H9 (cell line): Measurements from ENCODE around the gene GNPTAB. TPM values are rescaled to one million over a fixed set of nuclear protein-coding genes. Genes with fewer than 3 reads are reported as not detected.

Source experiments
- DNase-seq: peaks from one replicate; pipeline ENCODE4 v3.0.0-alpha.2; 2017
- H2AFZ ChIP-seq: one replicate; pipeline ENCODE4 v1.6.1; 2013; ENCODE audit warnings: mild to moderate bottlenecking, low read length, control low read depth, moderate library complexity
- H2AK5ac ChIP-seq: 2 replicates; pipeline ENCODE4 v1.6.1; 2013; ENCODE audit warnings: low read length, control low read depth, mixed read lengths; ENCODE audit not compliant: insufficient read length
- H2BK120ac ChIP-seq: one replicate; pipeline ENCODE4 v1.6.1; 2013; ENCODE audit warnings: low read depth, mild to moderate bottlenecking, low read length, control low read depth, inconsistent platforms; ENCODE audit not compliant: poor library complexity, severe bottlenecking
- H2BK12ac ChIP-seq: 2 replicates; pipeline ENCODE4 v1.6.1; 2013; ENCODE audit warnings: low read length, control low read depth, mixed read lengths, low read depth; ENCODE audit not compliant: insufficient read length
- H2BK15ac ChIP-seq: 2 replicates; pipeline ENCODE4 v1.6.1; 2013; ENCODE audit warnings: low read depth, low read length, control low read depth
- H2BK20ac ChIP-seq: one replicate; pipeline ENCODE4 v1.6.1; 2013; ENCODE audit warnings: low read depth, mild to moderate bottlenecking, low read length, control low read depth, inconsistent platforms; ENCODE audit not compliant: poor library complexity, severe bottlenecking
- H2BK5ac ChIP-seq: 2 replicates; pipeline ENCODE4 v1.6.1; 2013; ENCODE audit warnings: low read length, control low read depth, mixed read lengths; ENCODE audit not compliant: insufficient read length
- H3K14ac ChIP-seq: 2 replicates; pipeline ENCODE4 v1.6.1; 2013; ENCODE audit warnings: low read length, control low read depth; ENCODE audit not compliant: insufficient read depth
- H3K18ac ChIP-seq: 2 replicates; pipeline ENCODE4 v1.6.1; 2013; ENCODE audit warnings: low read depth, mild to moderate bottlenecking, mixed read lengths, low read length, control low read depth; ENCODE audit not compliant: insufficient read length
- H3K23ac ChIP-seq: 2 replicates; pipeline ENCODE4 v1.6.1; 2013; ENCODE audit warnings: low read length, control low read depth, mixed read lengths, low read depth; ENCODE audit not compliant: insufficient read length
- H3K23me2 ChIP-seq: 2 replicates; pipeline ENCODE4 v1.6.1; 2013; ENCODE audit warnings: low read depth, mild to moderate bottlenecking, mixed read lengths, low read length, control low read depth; ENCODE audit not compliant: insufficient read length, poor library complexity, severe bottlenecking
- H3K27ac ChIP-seq: 2 replicates; pipeline ENCODE4 v1.5.1; 2013; ENCODE audit warnings: low read length, control low read depth, mixed read lengths, low read depth; ENCODE audit not compliant: insufficient read length
- H3K27me3 ChIP-seq: 2 replicates; pipeline ENCODE4 v1.6.1; 2013; ENCODE audit warnings: low read length, control low read depth, inconsistent platforms; ENCODE audit not compliant: insufficient read depth
- H3K4ac ChIP-seq: 2 replicates; pipeline ENCODE4 v1.6.1; 2013; ENCODE audit warnings: low read depth, mild to moderate bottlenecking, control low read depth, inconsistent platforms, low read length, moderate library complexity
- H3K4me1 ChIP-seq: 2 replicates; pipeline ENCODE4 v1.6.1; 2013; ENCODE audit warnings: low read length, control low read depth, inconsistent platforms; ENCODE audit not compliant: insufficient read depth
- H3K4me2 ChIP-seq: 2 replicates; pipeline ENCODE4 v1.6.1; 2013; ENCODE audit warnings: low read length, control low read depth, mixed read lengths; ENCODE audit not compliant: insufficient read length, insufficient read depth
- H3K56ac ChIP-seq: 2 replicates; pipeline ENCODE4 v1.6.1; 2013; ENCODE audit warnings: low read depth, mild to moderate bottlenecking, mixed read lengths, low read length, control low read depth; ENCODE audit not compliant: insufficient read length
- H3K79me1 ChIP-seq: 2 replicates; pipeline ENCODE4 v1.6.1; 2013; ENCODE audit warnings: low read depth, mild to moderate bottlenecking, moderate library complexity, low read length, control low read depth, inconsistent platforms; ENCODE audit not compliant: insufficient read depth, poor library complexity, severe bottlenecking
- H3K79me2 ChIP-seq: 2 replicates; pipeline ENCODE4 v1.6.1; 2013; ENCODE audit warnings: low read length, control low read depth, inconsistent platforms; ENCODE audit not compliant: insufficient read depth
- H3K9ac ChIP-seq: 2 replicates; pipeline ENCODE4 v1.6.1; 2013; ENCODE audit warnings: low read length, control low read depth, mixed read lengths; ENCODE audit not compliant: insufficient read length; ENCODE audit errors: extremely low read depth
- H3K9me3 ChIP-seq: one replicate; pipeline ENCODE4 v1.6.1; 2013; ENCODE audit warnings: low read depth, low read length, inconsistent platforms; ENCODE audit not compliant: control insufficient read depth
- H3T11ph ChIP-seq: one replicate; pipeline ENCODE4 v1.6.1; 2013; ENCODE audit warnings: mild to moderate bottlenecking, low read length, control low read depth, inconsistent platforms
- H4K20me1 ChIP-seq: one replicate; pipeline ENCODE4 v1.6.1; 2013; ENCODE audit not compliant: control insufficient read depth, insufficient read length, insufficient read depth
- H4K5ac ChIP-seq: 2 replicates; pipeline ENCODE4 v1.6.1; 2013; ENCODE audit warnings: low read depth, mild to moderate bottlenecking, mixed read lengths, low read length, control low read depth; ENCODE audit not compliant: insufficient read length
- H4K8ac ChIP-seq: replicated peaks from 2 replicates; pipeline ENCODE4 v1.6.1; 2013; ENCODE audit warnings: low read length, control low read depth, mixed read lengths, low read depth; ENCODE audit not compliant: insufficient read length
- H4K91ac ChIP-seq: 2 replicates; pipeline ENCODE4 v1.6.1; 2013; ENCODE audit warnings: low read depth, mild to moderate bottlenecking, moderate library complexity, mixed read lengths, low read length, control low read depth; ENCODE audit not compliant: insufficient read length
- H3K27ac Mint-ChIP-seq, 3 experiments: 2 replicates in 2 of 3; 3 replicates in 1 of 3; pipeline ENCODE4 v1.8.0; 2020 to 2021; ENCODE audit warnings: mixed read lengths in 3 of 3, mild to moderate bottlenecking in 1 of 3, moderate library complexity in 1 of 3
- H3K27me3 Mint-ChIP-seq: 2 replicates; pipeline ENCODE4 v1.8.0; 2021; ENCODE audit warnings: low read depth, mild to moderate bottlenecking, moderate library complexity, mixed read lengths
- H3K36me3 Mint-ChIP-seq, 3 experiments: 2 replicates in 2 of 3; 3 replicates in 1 of 3; pipeline ENCODE4 v1.8.0; 2020 to 2021; ENCODE audit warnings: low read depth in 3 of 3, mixed read lengths in 3 of 3; ENCODE audit not compliant: insufficient read depth in 1 of 3
- H3K4me1 Mint-ChIP-seq, 2 experiments: 2 replicates each; pipeline ENCODE4 v1.8.0; 2020; ENCODE audit warnings: mixed read lengths in 2 of 2
- H3K4me3 Mint-ChIP-seq, 2 experiments: 2 replicates in 1 of 2; 3 replicates in 1 of 2; pipeline ENCODE4 v1.8.0; 2020 to 2021; ENCODE audit warnings: mild to moderate bottlenecking in 2 of 2, mixed read lengths in 2 of 2, moderate library complexity in 1 of 2
- H3K9me3 Mint-ChIP-seq, 2 experiments: 2 replicates in 1 of 2; 3 replicates in 1 of 2; pipeline ENCODE4 v1.8.0; 2020; ENCODE audit warnings: mild to moderate bottlenecking in 2 of 2, mixed read lengths in 2 of 2, moderate library complexity in 1 of 2
- CTCF ChIP-seq: fragments of 200-600 bp; sonication (generic); conservative IDR thresholded peaks from 3 replicates; pipeline ENCODE4 v1.8.0; 2021; ENCODE audit warnings: antibody characterized with exemption, mild to moderate bottlenecking
- WGBS: extraction: QIAGEN DNeasy Blood & Tissue Kit; methylation state at CpG from one replicate; pipeline ENCODE4 v1.1.7; 2013; ENCODE audit warnings: missing lambda C conversion rate, low lambda C conversion rate, mixed read lengths; ENCODE audit not compliant: insufficient read length; ENCODE audit errors: extremely low coverage; 5-methylcytosine and 5-hydroxymethylcytosine counted together
- total RNA-seq: library from RNA; stranded (reverse); gene quantifications from 2 replicates; pipeline ENCODE4 v1.2.1, GENCODE V29; 2021

Gene GNPTAB
- total RNA-seq, 1 experiment from 2014 or later: 44.3 TPM

- Histone ChIP-seq H2BK120ac (no peak overlapping the region), H2AFZ (no peak overlapping the region), H3K9me3 (no peaks in the 10 kb centered on the region), H3K23me2 (peaks cover 13% of the 10 kb centered on the region), H3K14ac (peak overlapping the region; percentile 51), H4K20me1 (no peaks in the 10 kb centered on the region), H4K5ac (no peak overlapping the region), H2BK15ac (no peak overlapping the region), H3K18ac (no peak overlapping the region), H4K91ac (no peak overlapping the region), H3K27me3 (peaks cover 8% of the 10 kb centered on the region; the same call in 1 of the 2 replicates), H2BK20ac (no peak overlapping the region), H3K4ac (no peak overlapping the region), H2BK12ac (no peak overlapping the region), H4K8ac (no peak overlapping the region), H3K9ac (peak overlapping the region; percentile 54), H3K56ac (no peak overlapping the region), H3T11ph (no peak overlapping the region), H3K4me1 (peaks cover 3% of the 10 kb centered on the region; the same call in 1 of the 2 replicates), H3K27ac (no peak overlapping the region), H3K23ac (no peak overlapping the region), H2AK5ac (no peak overlapping the region), H2BK5ac (no peak overlapping the region), H3K4me2 (peak overlapping the region; percentile 46), H3K79me2 (no peaks in the 10 kb centered on the region), H3K79me1 (no peaks in the 10 kb centered on the region)
- H3K36me3 Mint-ChIP-seq: peaks cover 0 to 2% (median 0%) of the 10 kb centered on the region in 3 experiments; a peak in 2 of 7 replicates
- no peak for TF ChIP-seq CTCF
- DNase-seq: peak; percentile 40
- peaks cover 22 to 30% of the 10 kb centered on the region in 2 experiments for H3K4me1 Mint-ChIP-seq
- no peaks in the 10 kb centered on the region for H3K9me3 Mint-ChIP-seq
- H3K4me3 Mint-ChIP-seq: peak overlapping the region; percentile 82 to 95
- no CpG with 5 or more reads among the region's 67 CpGs for WGBS
- H3K27me3 Mint-ChIP-seq: peaks cover 25% of the 10 kb centered on the region
- H3K27ac Mint-ChIP-seq: no peak overlapping the region
Measured at GRCh38 chr12:101697930-101698799, 132.6 kb downstream of the GNPTAB start.
